SK-MEL-5 (cell line): ENCODE results near the gene EGFL6. TPM values are rescaled to one million over a fixed set of nuclear protein-coding genes. Genes with fewer than 3 reads are reported as not detected.
"Not testable (repeated sequence)": the region's sequence is repeated elsewhere in the genome, so short reads cannot be mapped to it uniquely, and the experiment has no call there.

Experiments
- DNase-seq: peaks from one replicate; pipeline ENCODE4 v3.0.0-alpha.2; 2016; ENCODE audit warnings: low read depth, low spot score
- in situ Hi-C: cut with HindIII; loops from 2 replicates; pipeline ENCODE4 v1.10.0; 2016; ENCODE audit warnings: low sequenced_read_pairs, high pct_unique_total_duplicates, low pct_unique_long_range_greater_than_20kb
- total RNA-seq: library from RNA; depleted of rRNA; stranded (reverse); fragments of >200 nt; shearing (Covaris generic); gene quantifications from 2 replicates; pipeline ENCODE4 v1.2.3, GENCODE V29; 2014

The EGFL6 gene
- total RNA-seq, 1 experiment from 2014 or later = not detected

DNA sequence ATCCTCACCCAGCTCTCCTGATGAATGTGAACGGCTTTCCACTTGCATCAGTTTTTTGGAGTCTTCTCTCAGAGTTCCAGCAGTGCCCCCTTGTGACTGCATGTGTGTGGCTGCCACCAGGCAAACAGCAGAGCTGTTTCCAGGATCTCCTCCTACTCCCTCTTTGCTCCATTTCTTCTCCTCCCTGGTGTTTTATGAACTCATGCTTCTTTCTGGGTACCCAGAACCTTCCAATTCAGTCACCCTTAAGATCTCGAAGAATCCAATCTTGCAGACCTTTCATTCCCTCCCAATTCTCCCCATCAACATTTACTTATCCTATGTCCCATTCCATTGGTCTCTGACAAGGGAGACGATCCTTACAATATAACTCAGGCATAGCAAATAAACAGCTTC, 76.8 kb downstream of the EGFL6 start:
- DNase-seq = peak; percentile 81
- in situ Hi-C loops = no loop called here

DNA sequence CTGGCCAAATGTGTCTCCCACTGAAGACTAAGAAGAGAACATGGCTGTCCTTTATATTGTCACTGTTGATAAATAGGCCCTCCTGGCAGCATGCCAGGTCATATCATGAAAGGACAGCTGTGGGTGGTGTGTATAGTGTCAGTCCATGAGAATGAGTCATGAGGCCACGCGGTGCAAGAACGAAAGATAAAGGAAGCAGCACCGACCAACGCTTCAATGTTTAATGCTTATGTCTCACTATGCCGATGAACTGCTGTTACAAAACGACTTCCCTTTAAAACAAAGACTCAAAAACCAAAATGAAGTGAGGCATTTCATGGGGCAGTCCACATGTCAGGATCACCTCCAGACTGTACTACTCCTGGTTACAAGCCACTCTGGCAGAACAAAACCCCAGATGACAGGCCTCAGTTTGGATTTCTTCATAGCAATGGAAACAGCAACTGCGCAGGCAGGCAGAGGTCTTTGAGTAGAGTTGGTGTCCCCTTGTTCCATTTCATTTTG, 78.4 kb downstream of the EGFL6 start:
- peak; percentile 81 for DNase-seq
- in situ Hi-C loops = no loop called here

DNA sequence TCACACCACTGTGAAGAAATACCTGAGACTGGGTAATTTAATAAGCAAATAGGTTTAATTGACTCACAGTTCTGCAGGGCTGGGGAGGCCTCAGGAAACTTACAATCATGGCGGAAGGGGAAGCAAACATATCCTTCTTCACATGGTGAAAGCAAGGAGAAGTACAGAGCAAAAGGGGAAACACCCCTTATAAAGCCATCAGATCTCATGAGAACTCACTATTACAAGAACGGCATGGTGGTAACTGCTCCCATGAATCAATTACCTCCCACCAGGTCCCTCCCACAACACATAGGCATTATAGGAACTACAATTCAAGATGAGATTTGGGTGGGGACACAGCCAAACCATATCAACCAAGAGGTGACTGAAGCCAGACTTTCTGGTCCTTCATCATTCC, 78.9 kb downstream of the EGFL6 start:
- in situ Hi-C loops, DNase-seq: not testable (repeated sequence)

DNA sequence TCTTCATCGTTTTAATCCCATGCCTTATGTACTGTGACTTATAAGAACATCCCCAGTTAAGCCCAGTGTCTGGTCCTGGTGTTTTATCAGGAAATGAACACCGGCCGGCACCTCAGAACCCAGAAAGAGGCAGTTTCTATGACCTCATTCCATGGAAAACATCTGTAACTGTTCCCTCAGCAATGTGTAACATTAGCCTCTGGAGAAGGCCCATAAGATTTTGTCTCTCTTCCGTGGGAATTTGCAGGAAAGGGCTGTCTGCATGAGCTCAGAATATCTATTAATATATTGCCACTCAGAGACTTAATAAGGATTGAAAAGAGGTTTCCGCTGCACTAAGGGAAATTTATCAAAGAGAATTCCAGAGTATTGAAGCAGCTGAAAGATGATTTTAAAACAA, 80.4 kb downstream of the EGFL6 start:
- no peak for DNase-seq
- in situ Hi-C loops = no loop called here

DNA sequence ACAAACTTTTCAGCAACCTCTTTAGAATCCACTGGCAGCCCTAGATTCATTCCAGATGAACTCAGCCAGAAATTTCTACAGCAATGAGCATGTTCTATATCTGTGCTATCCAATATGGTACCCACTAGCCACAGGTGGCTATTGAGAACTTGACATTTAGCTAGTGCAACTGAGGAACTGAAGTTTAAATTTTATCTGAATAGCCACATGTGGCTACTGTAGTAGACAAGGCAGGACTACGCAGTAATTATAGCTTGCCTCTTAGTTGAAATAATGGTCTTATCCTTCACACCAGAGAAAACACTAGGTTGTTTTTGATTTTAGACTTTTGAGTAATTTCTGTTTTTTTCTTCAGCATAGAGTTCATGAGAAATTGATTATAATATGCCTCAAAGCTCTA, 80.9 kb downstream of the EGFL6 start:
- DNase-seq = no peak
- in situ Hi-C loops = no loop called here

DNA sequence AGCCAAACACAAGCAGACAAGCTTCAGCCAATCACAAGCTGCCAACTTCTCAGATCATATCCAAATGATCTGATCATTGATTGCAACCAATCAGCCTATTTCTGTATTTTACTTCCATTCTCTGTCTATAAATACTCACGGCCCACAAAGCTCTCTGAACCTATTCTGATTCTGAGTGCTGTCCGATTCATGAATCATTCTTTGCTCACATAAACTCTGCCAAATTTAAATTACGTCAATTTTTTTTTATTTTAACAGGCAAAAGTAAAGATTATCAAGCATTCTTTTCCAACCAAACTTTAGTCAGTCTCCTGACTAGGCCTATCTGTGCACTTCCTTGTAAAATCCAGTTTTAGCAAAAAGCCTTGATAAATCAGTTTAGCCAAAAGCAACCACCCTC, 81.7 kb downstream of the EGFL6 start:
- DNase-seq = no peak
- in situ Hi-C loops = no loop called here

DNA sequence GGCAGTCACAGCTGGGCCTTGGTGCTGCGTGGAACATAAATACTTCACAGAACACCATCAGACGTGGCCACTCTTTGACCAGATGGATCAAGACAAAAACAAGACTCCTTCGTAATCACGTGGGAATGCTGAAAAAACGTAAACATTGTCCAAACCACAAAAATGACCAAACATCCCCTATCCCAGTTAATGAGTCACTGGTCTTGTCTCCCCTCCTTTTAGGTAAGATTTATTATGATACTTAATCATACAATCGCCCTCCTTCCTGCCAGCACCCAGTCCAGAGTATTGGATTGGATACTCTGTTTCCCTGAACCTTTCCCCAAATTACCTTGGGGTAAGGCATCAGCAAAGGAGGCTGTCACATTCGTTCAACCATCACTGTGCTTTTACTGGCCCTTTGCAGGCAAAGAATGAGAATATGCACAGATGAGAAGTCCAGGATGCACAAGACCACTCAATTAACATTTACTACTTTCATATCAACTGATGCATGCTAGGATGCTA, 82.9 kb downstream of the EGFL6 start:
- DNase-seq = no peak
- in situ Hi-C loops = no loop called here

DNA sequence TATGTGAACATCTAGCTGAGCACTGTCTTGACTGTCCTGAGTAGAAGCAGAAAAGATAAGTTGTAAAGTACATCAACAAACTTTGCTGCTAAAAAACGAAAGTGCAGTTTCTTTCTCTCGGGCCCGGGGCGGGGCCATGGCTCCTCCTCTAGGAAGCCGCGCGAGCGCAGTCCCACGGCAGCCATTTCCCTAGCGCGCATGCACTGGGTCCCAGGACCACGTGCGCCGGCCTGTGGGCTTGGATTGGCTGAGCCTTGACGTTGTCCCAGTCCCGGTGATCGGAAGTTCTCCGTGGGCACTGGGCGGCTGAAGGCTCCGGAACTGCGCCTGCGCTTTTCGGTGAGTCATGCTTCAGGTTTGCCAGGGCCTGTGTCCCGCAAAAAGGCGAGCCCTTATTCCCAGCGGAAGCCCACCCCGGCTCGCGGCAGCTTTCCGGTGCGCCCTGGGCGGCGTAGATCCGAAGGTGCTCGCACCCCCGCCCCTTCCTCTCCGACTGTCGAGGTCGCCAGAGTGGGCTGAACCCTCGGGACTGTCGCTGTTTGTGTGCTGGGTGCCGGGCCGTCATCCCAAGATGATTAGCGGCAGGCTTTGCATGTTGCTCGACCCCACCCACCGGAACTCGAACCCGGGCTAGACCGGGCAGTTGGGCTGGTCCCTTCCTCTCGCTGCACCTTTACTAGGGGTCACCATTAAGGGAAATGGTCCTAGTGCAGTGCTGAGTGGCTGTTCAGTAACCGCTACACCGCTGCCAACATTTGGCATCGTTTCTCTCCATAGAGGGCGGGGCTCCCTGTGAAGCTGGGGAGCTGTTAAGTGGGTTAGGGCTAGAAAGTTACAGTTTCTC, 83.7 kb downstream of the EGFL6 start, which contains the start of gene TCEANC:
Gene TCEANC (plus strand): TSS at position 292 of the 844 bp plus-strand sequence. CDS start 9,368 bp downstream, outside the sequence.
- in situ Hi-C loops = no loop called here
- DNase-seq = peak; percentile 96

DNA sequence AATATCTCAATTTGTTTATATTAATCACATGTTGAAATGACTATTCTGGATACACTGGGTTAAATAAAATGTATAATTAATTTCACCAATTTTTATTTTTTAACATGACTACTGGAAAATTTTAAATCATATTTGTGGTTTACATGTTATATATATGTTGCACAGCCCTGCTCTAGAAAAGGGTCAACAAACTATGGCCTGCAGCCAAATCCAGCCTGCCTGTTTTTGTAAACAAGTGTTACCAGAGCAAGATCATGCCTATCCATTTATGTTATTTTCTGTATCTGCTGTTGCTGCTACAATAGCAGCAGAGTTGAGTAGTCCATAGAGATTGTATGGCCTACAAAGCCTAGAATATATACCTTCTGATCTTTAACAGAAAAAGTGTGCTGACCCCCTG, 84.7 kb downstream of the EGFL6 start:
- in situ Hi-C loops = no loop called here
- DNase-seq = no peak

DNA sequence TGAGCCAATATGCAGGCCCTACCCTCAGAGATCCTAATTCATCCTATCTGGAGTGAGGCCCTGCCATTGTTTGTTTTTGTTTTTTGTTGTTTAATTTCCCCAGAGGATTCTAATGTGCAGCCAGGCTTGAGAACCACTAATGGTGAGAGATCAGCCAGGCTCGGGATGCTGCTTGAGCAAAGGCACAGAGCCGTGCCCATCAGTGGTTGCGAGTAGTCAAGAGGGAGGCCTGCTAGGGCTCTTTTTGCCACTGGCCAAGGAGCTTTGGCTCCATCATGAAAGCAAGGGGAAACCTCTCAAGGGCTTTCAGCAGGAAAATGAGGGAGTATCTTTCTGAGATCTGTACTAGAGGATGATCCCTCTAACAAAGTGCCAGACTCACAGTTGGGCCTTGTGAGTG, 86.3 kb downstream of the EGFL6 start:
- in situ Hi-C loops = no loop called here

DNA sequence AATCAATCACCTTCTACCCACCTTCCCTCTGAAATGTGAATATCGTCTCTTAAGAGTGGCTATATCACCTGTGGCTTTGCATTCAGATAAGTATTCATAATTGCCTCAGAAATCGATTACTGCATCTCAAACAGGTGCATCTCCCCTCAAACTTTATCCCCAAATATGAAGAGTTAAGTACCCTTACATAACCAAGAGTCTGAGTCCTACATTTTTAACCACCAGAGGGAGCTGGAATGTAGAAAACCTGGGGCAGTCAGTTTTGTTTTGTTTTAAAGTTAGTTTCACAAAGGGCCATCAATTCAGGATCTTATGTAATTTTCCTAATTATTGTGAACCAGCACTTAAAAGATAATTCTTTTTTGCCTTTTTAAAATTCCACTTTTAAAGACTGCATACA, 89.2 kb downstream of the EGFL6 start:
- peak; percentile 60 for DNase-seq
- in situ Hi-C loops = no loop called here

More for the DNA sequence above, 86.3 kb downstream of the EGFL6 start:
- DNase-seq = no peak

DNA sequence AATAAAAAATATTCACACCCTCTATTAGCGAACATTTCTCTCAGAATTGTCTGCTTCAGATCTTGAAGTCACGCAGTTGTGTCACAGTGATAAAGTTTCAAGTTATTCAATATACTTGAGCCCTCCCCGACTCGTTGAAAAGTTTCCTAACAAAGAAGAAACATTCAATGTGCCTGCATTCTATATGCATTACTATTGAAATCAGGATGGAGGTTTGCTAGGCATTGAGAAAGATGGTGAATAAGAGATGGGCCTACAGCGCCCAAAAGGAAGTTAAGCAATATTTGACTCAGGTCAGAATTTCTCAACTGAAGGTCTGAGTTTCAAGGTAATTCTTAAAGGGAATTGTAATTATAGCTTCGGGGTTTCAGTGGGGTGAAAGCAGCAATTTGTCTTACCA, 89.7 kb downstream of the EGFL6 start:
- in situ Hi-C loops = no loop called here
- DNase-seq = no peak

DNA sequence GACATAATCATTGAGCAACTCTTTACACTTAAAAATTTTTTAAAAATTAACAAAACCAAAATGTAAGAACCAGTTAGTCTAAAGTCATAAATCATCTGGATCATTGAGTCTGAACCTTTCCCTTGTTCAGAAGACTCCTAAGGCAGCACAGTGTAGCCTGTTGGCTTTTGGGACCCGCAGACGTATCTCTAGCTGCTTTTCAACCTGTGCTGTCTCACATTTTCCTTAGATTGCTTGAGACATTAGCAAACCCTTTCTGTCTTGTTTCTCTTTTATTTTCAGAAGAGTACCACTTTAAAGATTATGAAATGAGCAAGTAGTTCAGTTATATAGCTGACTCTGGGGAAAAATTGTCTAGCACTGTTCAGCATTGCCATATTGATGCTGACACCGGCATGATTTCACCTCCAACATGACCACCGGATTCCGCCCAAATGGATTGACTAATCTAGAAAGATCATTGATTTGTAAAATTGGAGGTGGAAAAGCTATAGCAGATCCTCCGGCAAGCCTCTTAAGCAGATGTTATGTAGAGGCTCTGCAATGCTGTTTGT, 92.4 kb downstream of the EGFL6 start:
- in situ Hi-C loops = no loop called here

DNA sequence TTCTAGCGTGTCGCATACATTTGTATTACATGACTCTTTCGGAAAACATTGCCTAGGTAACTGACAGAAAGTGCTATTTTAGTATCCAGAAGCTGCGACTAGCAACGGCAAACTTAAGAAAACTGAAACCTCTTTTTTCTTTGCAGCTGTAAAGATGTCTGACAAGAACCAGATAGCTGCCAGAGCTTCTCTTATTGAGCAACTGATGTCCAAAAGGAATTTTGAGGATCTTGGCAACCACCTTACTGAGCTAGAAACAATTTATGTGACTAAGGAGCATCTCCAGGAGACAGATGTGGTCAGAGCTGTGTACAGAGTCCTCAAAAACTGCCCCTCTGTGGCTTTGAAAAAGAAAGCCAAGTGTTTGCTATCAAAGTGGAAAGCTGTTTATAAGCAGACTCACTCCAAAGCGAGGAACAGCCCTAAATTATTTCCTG, 93.0 kb downstream of the EGFL6 start:
- in situ Hi-C loops = no loop called here
- DNase-seq = no peak

More for the DNA sequence above, 92.4 kb downstream of the EGFL6 start:
- DNase-seq = no peak

DNA sequence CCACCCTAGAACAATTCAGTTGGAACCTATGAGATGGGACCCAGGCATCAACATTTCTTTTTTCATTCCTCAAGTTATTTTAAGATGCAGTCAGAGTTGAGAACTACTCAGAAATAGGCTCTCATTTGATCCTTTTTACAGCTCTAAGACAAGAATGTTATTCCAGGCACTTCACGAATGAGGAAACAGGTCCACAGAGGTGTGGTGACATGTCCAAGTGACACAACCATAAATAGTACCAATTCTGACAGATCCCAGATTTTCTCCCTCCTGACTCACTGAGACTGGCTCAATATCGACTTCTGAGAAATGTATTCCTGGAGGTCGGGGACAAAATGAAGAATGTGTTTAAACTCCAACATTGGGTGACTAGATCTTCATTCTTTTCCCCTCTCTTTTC, 94.6 kb downstream of the EGFL6 start:
- no peak for DNase-seq
- in situ Hi-C loops = no loop called here

DNA sequence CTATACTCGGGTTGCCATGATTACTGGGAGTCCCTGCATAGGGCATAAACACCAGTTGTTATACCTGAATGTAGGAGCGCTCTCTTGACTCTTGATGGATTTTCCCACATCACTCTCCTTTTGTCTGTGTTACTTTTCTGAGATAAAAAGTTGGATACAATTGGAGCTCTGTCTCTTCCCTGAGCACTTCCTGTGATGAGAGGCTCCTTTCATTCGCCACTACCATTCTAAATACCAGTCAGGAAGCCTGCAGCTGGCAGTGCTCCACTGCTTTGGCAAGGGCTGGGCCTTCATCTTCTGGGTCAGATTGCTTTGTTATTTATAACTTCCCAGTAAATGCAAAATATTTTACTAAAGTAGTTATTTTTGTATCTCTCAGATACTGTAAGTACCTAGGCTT, 97.4 kb downstream of the EGFL6 start:
- in situ Hi-C loops = no loop called here
- peak; percentile 91 for DNase-seq

DNA sequence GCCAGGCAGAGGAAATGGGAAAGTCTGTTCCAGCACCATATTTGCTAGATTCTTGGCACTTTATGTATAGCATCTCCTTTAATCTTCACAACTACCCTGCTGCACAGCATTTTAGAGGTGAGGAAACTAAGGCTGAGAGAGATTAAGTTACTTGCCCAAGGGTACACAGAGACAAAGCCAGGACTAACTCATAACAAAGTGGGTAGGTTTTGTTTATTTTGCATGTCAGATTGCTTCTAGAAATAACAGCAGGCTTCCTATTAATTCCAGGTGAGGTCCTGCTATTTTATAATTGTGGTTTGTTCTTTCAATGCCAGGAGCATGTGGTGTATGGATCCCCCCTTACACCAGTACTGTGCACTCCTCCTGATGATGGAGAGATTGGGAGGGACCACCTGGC, 98.5 kb downstream of the EGFL6 start:
- in situ Hi-C loops = no loop called here
- no peak for DNase-seq

DNA sequence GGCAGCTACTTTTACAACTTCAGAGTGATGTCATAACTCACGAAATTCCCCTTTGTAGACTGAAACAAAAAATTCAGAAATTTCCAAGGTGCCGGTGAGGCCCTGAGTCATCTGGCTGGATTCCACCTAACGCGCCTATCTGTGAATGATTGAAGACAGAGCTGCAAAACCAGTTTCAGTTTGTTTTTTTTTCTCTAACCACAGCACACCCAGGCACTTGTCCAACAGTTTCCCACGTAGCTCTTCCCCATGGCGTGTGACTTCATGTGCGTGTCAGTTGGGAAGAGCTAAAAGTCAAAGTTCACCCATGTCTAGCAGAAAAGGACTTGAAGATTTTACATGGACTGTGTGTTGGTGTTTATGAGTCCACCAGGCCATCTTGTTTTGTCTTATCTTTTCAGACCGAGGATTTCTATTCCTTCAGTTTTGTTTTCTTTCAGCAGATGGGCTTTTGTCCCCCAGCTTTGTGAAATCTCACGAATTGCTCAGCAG, 99.9 kb downstream of the EGFL6 start:
- peak; percentile 94 for DNase-seq
- in situ Hi-C loops = no loop called here
